Panc1 (cell line): ENCODE data around the gene NLRP1. TPM values are rescaled to one million over a fixed set of nuclear protein-coding genes. Genes with fewer than 3 reads are reported as not detected.

ENCODE experiments used
- ATAC-seq: fragments of 200-7000 bp; cut with Tn5 transposase; 2 replicates; pipeline ENCODE4 v1.9.1; 2020; ENCODE audit warnings: mild to moderate bottlenecking, moderate library complexity
- BruUV-seq: library from RNA; stranded (reverse); fragments of 400-500 nt; replicated peaks from 2 replicates; lab custom pipeline; 2021; lab: Mats Ljungman, UMichigan
- CTCF ChIA-PET: fragments of 300-600 bp; sonication (Branson Sonifier 250); formaldehyde crosslinking; loops from one replicate; lab custom pipeline; 2022; ENCODE audit warnings: antibody characterized with exemption; lab: Charles Lee
- POLR2A ChIA-PET: fragments of 300-600 bp; sonication (Branson Sonifier 250); formaldehyde crosslinking; loops from one replicate; lab custom pipeline; 2022; ENCODE audit warnings: antibody characterized with exemption; lab: Charles Lee
- DNase-seq: peaks from one replicate; pipeline ENCODE4 v3.0.0-alpha.2; 2010; ENCODE audit warnings: low read depth, low spot score
- H3K27ac ChIP-seq: 2 replicates; pipeline ENCODE4 v1.5.1; 2011; ENCODE audit warnings: mild to moderate bottlenecking, low read length, inconsistent platforms
- H3K27me3 ChIP-seq: fragments of 200-500 bp; sonication (Bioruptor generic); 2 replicates; pipeline ENCODE4 v1.6.0; 2014; ENCODE audit warnings: low read length, inconsistent platforms; ENCODE audit not compliant: control insufficient read depth, insufficient read depth
- H3K36me3 ChIP-seq: fragments of 200-500 bp; sonication (Bioruptor generic); 2 replicates; pipeline ENCODE4 v1.5.1; 2014; ENCODE audit warnings: inconsistent platforms, mild to moderate bottlenecking, low read length, moderate library complexity; ENCODE audit not compliant: control insufficient read depth, insufficient read depth
- H3K4me1 ChIP-seq: 2 replicates; pipeline ENCODE4 v1.5.1; 2011; ENCODE audit warnings: inconsistent platforms, mild to moderate bottlenecking, low read length, moderate library complexity; ENCODE audit not compliant: control insufficient read depth, insufficient read depth
- H3K4me3 ChIP-seq, 2 experiments: 2 replicates each; pipeline ENCODE4 v1.5.1; 2011 to 2012; ENCODE audit warnings: low read depth in 2 of 2, low read length in 2 of 2, mild to moderate bottlenecking in 2 of 2, inconsistent platforms in 1 of 2, moderate library complexity in 1 of 2
- H3K9me3 ChIP-seq: fragments of 200-500 bp; sonication (Bioruptor generic); 2 replicates; pipeline ENCODE4 v1.5.1; 2014; ENCODE audit warnings: low read depth, mild to moderate bottlenecking, inconsistent platforms, low read length, moderate library complexity; ENCODE audit not compliant: control insufficient read depth, insufficient read depth
- CTCF ChIP-seq: fragments of 450-650 bp; IDR thresholded peaks from 2 replicates; pipeline ENCODE4 v1.5.1; 2017; ENCODE audit warnings: mild to moderate bottlenecking
- POLR2AphosphoS5 ChIP-seq: IDR thresholded peaks from 2 replicates; pipeline ENCODE4 v1.6.1; 2012; ENCODE audit warnings: mild to moderate bottlenecking, low read depth, low read length, moderate library complexity
- REST ChIP-seq, 2 experiments: IDR thresholded peaks; 2 replicates each; pipeline ENCODE4 v1.6.1; 2011 to 2012; ENCODE audit warnings: low read depth in 2 of 2, control low read depth in 1 of 2, low read length in 1 of 2, mild to moderate bottlenecking in 1 of 2, moderate library complexity in 1 of 2; ENCODE audit not compliant: insufficient read depth in 1 of 2
- SIN3A ChIP-seq: IDR thresholded peaks from 2 replicates; pipeline ENCODE4 v1.6.1; 2012; ENCODE audit warnings: low read depth, mild to moderate bottlenecking, low read length, moderate library complexity, borderline replicate concordance; ENCODE audit not compliant: insufficient read depth
- TCF7L2 ChIP-seq: IDR thresholded peaks from 2 replicates; pipeline ENCODE4 v1.6.1; 2011; ENCODE audit warnings: mild to moderate bottlenecking, low read depth, low read length, inconsistent platforms
- in situ Hi-C: cut with HindIII; loops from 2 replicates; pipeline ENCODE4 v1.10.0; 2016; ENCODE audit warnings: low sequenced_read_pairs, low pct_unique_long_range_greater_than_20kb
- intact Hi-C: fragments of 100-400 bp; cut with micrococcal nuclease; formaldehyde crosslinking; loops from one replicate; pipeline ENCODE4 v1.10.0; 2022; ENCODE audit not compliant: unreplicated experiment
- total RNA-seq: library from RNA; stranded (reverse); gene quantifications from one replicate; pipeline ENCODE4 v1.2.1, GENCODE V29; 2021; ENCODE audit not compliant: unreplicated experiment

Gene NLRP1
- total RNA-seq, 1 experiment from 2014 or later: 0.57 TPM

- Histone ChIP-seq H3K27me3 (no peaks in the 10 kb centered on the region), H3K4me3 (no peak overlapping the region), H3K4me1 (no peaks in the 10 kb centered on the region), H3K9me3 (no peaks in the 10 kb centered on the region), H3K27ac (no peak overlapping the region), H3K36me3 (no peaks in the 10 kb centered on the region)
- intact Hi-C loops (no loop called here), in situ Hi-C loops (no loop called here)
- POLR2A ChIA-PET: no interaction called here
- no TSS peak for BruUV-seq
- DNase-seq (no peak), ATAC-seq (no peak)
- CTCF ChIA-PET: no interaction called here
- TF ChIP-seq TCF7L2 (no peak), POLR2AphosphoS5 (no peak), CTCF (no peak), REST (IDR thresholded peaks at IDR 0.05; ENCODE audit: insufficient read depth in 1 of 2, low read depth in 2 of 2, low read length in 1 of 2) (no peak), SIN3A (no peak)
These were observed 75.5 kb downstream of the NLRP1 start for GRCh38 chr17:5508810-5509209.

- in situ Hi-C loops: no loop called here
- no peaks in the 10 kb centered on the region for H3K4me1 ChIP-seq
- CTCF ChIA-PET: no interaction called here
- H3K36me3 ChIP-seq: no peaks in the 10 kb centered on the region
- H3K27me3 ChIP-seq: no peaks in the 10 kb centered on the region
- H3K9me3 ChIP-seq: no peaks in the 10 kb centered on the region
- H3K4me3 ChIP-seq: no peak overlapping the region
- POLR2A ChIA-PET: no interaction called here
- DNase-seq (no peak), ATAC-seq (no peak)
- intact Hi-C loops: no loop called here
- TF ChIP-seq REST (IDR thresholded peaks at IDR 0.05; ENCODE audit: insufficient read depth in 1 of 2, low read depth in 2 of 2, low read length in 1 of 2) (no peak), CTCF (no peak), SIN3A (no peak), POLR2AphosphoS5 (no peak), TCF7L2 (no peak)
- no TSS peak for BruUV-seq
- no peak overlapping the region for H3K27ac ChIP-seq
These were observed 78.0 kb downstream of the NLRP1 start for GRCh38 chr17:5506307-5506706.
